ENCODE measurements around the gene SUN5. TPM values are rescaled to one million over a fixed set of nuclear protein-coding genes. Genes with fewer than 3 reads are reported as not detected.

SUN5 gene
- total and polyA plus RNA-seq, 2 of the 8 experiments (the other 6 are each of a cell fraction or from before 2014, with no cell fraction given) = not detected

DNA sequence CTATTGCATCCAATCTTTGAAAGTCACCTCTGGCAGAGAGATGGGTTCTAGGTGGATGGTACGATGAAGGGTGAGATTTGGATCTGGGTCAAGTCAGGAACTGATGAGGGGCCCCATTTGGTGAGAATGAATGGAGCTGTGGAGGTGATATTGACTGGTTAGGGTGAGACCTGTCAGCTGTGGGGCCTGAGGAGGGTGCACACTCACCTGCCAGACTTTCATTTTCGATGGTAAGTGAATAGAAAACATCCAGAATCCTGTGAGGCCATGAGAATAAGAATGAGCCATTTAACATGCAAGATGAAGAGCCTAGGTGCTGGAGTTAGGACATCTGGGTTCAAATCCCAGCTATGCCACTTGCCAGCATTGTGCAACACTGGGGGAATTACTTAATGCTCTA lies 6.8 kb downstream of the SUN5 start:
- Histone ChIP-seq H3K9me3 (ENCODE audit: insufficient read depth in 2 of 2, low read depth in 1 of 2, low read length in 1 of 2) (no peaks in the 10 kb centered on the region), H3K18ac (ENCODE audit: extremely low read depth, low read length) (no peak overlapping the region), H2BK15ac (ENCODE audit: low read length) (no peak overlapping the region), H3K36me3 (ENCODE audit: control insufficient read depth in 2 of 4, insufficient read depth in 4 of 4, low read length in 3 of 4) (no peaks in the 10 kb centered on the region), H3K9ac (replicated peaks in 1 of 4; ENCODE audit: extremely low read depth in 1 of 4, low read depth in 3 of 4, low read length in 3 of 4) (no peak overlapping the region), H2BK12ac (ENCODE audit: low read depth, low read length) (no peak overlapping the region), H3K79me2 (ENCODE audit: control insufficient read depth in 1 of 2, insufficient read depth in 2 of 2, low read length in 2 of 2) (no peaks in the 10 kb centered on the region), H3K4ac (replicated peaks; ENCODE audit: insufficient read length, low read depth, low read length) (no peak overlapping the region), H2AFZ (ENCODE audit: low read length) (no peak overlapping the region), H3K14ac (ENCODE audit: insufficient read length) (no peak overlapping the region), H3K79me1 (ENCODE audit: low read depth, low read length) (no peaks in the 10 kb centered on the region), H3K4me2 (ENCODE audit: insufficient read depth in 1 of 2, low read depth in 2 of 2, low read length in 2 of 2) (no peak overlapping the region), H3K4me3 (ENCODE audit: extremely low read depth in 1 of 4, insufficient read depth in 2 of 4, low read depth in 3 of 4, low read length in 4 of 4) (no peak overlapping the region), H3K23me2 (ENCODE audit: low read depth, low read length) (no peaks in the 10 kb centered on the region; the same call in 1 of the 2 replicates), H3K23ac (ENCODE audit: insufficient read length) (no peak overlapping the region), H3K27ac (ENCODE audit: low read depth, low read length) (no peak overlapping the region), H4K91ac (replicated peaks; ENCODE audit: insufficient read length, low read length) (no peak overlapping the region), H2BK20ac (ENCODE audit: low read length) (no peak overlapping the region), H2BK5ac (ENCODE audit: low read depth, low read length) (no peak overlapping the region), H3K4me1 (replicated peaks in 1 of 4; ENCODE audit: control insufficient read depth in 3 of 4, insufficient read depth in 4 of 4, low read length in 3 of 4) (no peaks in the 10 kb centered on the region; a peak in 1 of 7 replicates), H3K56ac (replicated peaks; ENCODE audit: insufficient read length, low read depth, low read length) (no peak overlapping the region), H3K27me3 (replicated peaks in 1 of 4; ENCODE audit: control insufficient read depth in 3 of 4, extremely low read depth in 1 of 4, insufficient read depth in 3 of 4, low read length in 3 of 4) (no peaks in the 10 kb centered on the region), H4K20me1 (replicated peaks in 1 of 2; ENCODE audit: control insufficient read depth in 1 of 2, insufficient read depth in 2 of 2, low read length in 2 of 2) (no peaks in the 10 kb centered on the region), H4K5ac (ENCODE audit: insufficient read length, low read depth, low read length) (no peak overlapping the region), H2BK120ac (replicated peaks; ENCODE audit: low read depth, low read length) (no peak overlapping the region), H4K8ac (ENCODE audit: extremely low read depth, insufficient read depth, low read length) (no peak overlapping the region), H2AK5ac (ENCODE audit: low read depth, low read length) (no peak overlapping the region)
- CTCF ChIA-PET (ENCODE audit: partially characterized antibody) = interaction anchor here (0.7 to 4.4 kb wide), 6 partner anchors 13 to 99 kb away, joined by 3 to 53 read pairs (median 4); partner anchors contain the start of gene BPIFB6
- POLR2A ChIA-PET (ENCODE audit: partially characterized antibody) = no interaction called here
- WGBS, 2 experiments (ENCODE audit: extremely low coverage in 1 of 2, insufficient coverage in 1 of 2, insufficient read length in 1 of 2, insufficient replicate concordance in 2 of 2, low coverage in 1 of 2, low lambda C conversion rate in 2 of 2, missing lambda C conversion rate in 1 of 2) = 96% methylated on average over 2 of the region's 2 CpGs; no CpG with 5 or more reads in 1 of the 2 experiments
- FAIRE-seq (no peak), DNase-seq (ENCODE audit: low read depth in 1 of 2, low spot score in 2 of 2) (no peak)
- TF ChIP-seq EZH2 (IDR thresholded peaks at IDR 0.05; ENCODE audit: low read depth, low read length, severe bottlenecking) (no peak), CBX8 (IDR thresholded peaks at IDR 0.05; ENCODE audit: borderline replicate concordance, low read depth, low read length) (no peak), SAP30 (IDR thresholded peaks at IDR 0.05; ENCODE audit: insufficient read depth, insufficient replicate concordance, low read length) (no peak), ASH2L (IDR thresholded peaks at IDR 0.05; ENCODE audit: low read length) (no peak), JUND (IDR thresholded peaks at IDR 0.05; ENCODE audit: low read length) (no peak), CBX5 (IDR thresholded peaks at IDR 0.05; ENCODE audit: low read depth, low read length) (no peak)
- TF ChIP-seq, protein P1, sequence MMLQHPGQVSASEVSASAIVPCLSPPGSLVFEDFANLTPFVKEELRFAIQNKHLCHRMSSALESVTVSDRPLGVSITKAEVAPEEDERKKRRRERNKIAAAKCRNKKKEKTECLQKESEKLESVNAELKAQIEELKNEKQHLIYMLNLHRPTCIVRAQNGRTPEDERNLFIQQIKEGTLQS (IDR thresholded peaks at IDR 0.05; ENCODE audit: insufficient read depth, low read depth, low read length) = no peak
